DOHH2 (cell line): ENCODE data around the gene SNX9.

Experiments
- H3F3A ChIP-seq: fragments of 200-600 bp; sonication (generic), shearing (Covaris generic); 2 replicates; pipeline ENCODE4 v1.6.0; 2016; ENCODE audit warnings: antibody characterized with exemption, mild to moderate bottlenecking; ENCODE audit not compliant: control insufficient read depth, insufficient read depth
- H3K27ac ChIP-seq: fragments of 200-600 bp; sonication (generic); 2 replicates; pipeline ENCODE4 v1.5.1; 2014; ENCODE audit warnings: low read depth, mild to moderate bottlenecking, low read length, moderate library complexity
- H3K27me3 ChIP-seq: fragments of 200-600 bp; sonication (generic); 2 replicates; pipeline ENCODE4 v1.6.1; 2014; ENCODE audit warnings: mild to moderate bottlenecking, low read length, mixed read lengths; ENCODE audit not compliant: control insufficient read depth
- H3K36me3 ChIP-seq: fragments of 200-600 bp; sonication (generic); 2 replicates; pipeline ENCODE4 v1.6.1; 2014; ENCODE audit warnings: mild to moderate bottlenecking, low read length, moderate library complexity, mixed read lengths; ENCODE audit not compliant: control insufficient read depth
- H3K4me1 ChIP-seq: fragments of 200-600 bp; sonication (generic); 2 replicates; pipeline ENCODE4 v1.6.1; 2014; ENCODE audit warnings: mild to moderate bottlenecking, low read length, mixed read lengths; ENCODE audit not compliant: control insufficient read depth
- H3K4me2 ChIP-seq: fragments of 200-600 bp; sonication (generic); 2 replicates; pipeline ENCODE4 v1.6.0; 2014; ENCODE audit warnings: mild to moderate bottlenecking, low read length, moderate library complexity
- H3K4me3 ChIP-seq: fragments of 200-600 bp; sonication (generic); 2 replicates; pipeline ENCODE4 v1.5.1; 2014; ENCODE audit warnings: mild to moderate bottlenecking, low read length, mixed read lengths
- H3K79me2 ChIP-seq: fragments of 200-600 bp; sonication (generic); 2 replicates; pipeline ENCODE4 v1.6.1; 2014; ENCODE audit warnings: mild to moderate bottlenecking, low read length, mixed read lengths; ENCODE audit not compliant: control insufficient read depth
- H3K9me2 ChIP-seq: fragments of 200-600 bp; sonication (generic); replicated peaks from 2 replicates; pipeline ENCODE4 v1.6.1; 2014; ENCODE audit warnings: mild to moderate bottlenecking, low read length, mixed read lengths; ENCODE audit not compliant: control insufficient read depth
- H3K9me3 ChIP-seq: fragments of 200-600 bp; sonication (generic); 2 replicates; pipeline ENCODE4 v1.6.1; 2014; ENCODE audit warnings: antibody characterized with exemption, low read length, mixed read lengths; ENCODE audit not compliant: control insufficient read depth, insufficient read depth
- H4K20me1 ChIP-seq: fragments of 200-600 bp; sonication (generic); 2 replicates; pipeline ENCODE4 v1.6.0; 2014; ENCODE audit warnings: low read depth, mild to moderate bottlenecking, antibody characterized with exemption, low read length, moderate library complexity; ENCODE audit not compliant: control insufficient read depth, insufficient read depth
- EZH2phosphoT487 ChIP-seq: fragments of 200-600 bp; sonication (generic); IDR thresholded peaks from 2 replicates; pipeline ENCODE4 v1.6.1; 2017; ENCODE audit warnings: borderline replicate concordance, mild to moderate bottlenecking, antibody characterized with exemption, low read length, moderate library complexity, mixed read lengths
- TF ChIP-seq, protein P1 (sequence below): fragments of 200-600 bp; sonication (generic); IDR thresholded peaks from one replicate; pipeline ENCODE4 v1.5.1; 2014; ENCODE audit warnings: antibody characterized with exemption, mild to moderate bottlenecking, low read depth, low read length; ENCODE audit not compliant: poor library complexity, severe bottlenecking

The SNX9 gene

GRCh38 chr6:157850030-157850429, 27.0 kb downstream of the SNX9 start:
- Histone ChIP-seq H4K20me1 (no peaks in the 10 kb centered on the region), H3K4me1 (peaks cover 15% of the 10 kb centered on the region), H3K27ac (no peak overlapping the region), H3K79me2 (no peaks in the 10 kb centered on the region), H3K9me3 (no peaks in the 10 kb centered on the region), H3K27me3 (peaks cover 3% of the 10 kb centered on the region; the same call in 1 of the 2 replicates), H3K4me2 (no peak overlapping the region), H3F3A (no peaks in the 10 kb centered on the region), H3K36me3 (no peaks in the 10 kb centered on the region), H3K9me2 (no peaks in the 10 kb centered on the region), H3K4me3 (no peak overlapping the region)
- TF ChIP-seq, protein P1, sequence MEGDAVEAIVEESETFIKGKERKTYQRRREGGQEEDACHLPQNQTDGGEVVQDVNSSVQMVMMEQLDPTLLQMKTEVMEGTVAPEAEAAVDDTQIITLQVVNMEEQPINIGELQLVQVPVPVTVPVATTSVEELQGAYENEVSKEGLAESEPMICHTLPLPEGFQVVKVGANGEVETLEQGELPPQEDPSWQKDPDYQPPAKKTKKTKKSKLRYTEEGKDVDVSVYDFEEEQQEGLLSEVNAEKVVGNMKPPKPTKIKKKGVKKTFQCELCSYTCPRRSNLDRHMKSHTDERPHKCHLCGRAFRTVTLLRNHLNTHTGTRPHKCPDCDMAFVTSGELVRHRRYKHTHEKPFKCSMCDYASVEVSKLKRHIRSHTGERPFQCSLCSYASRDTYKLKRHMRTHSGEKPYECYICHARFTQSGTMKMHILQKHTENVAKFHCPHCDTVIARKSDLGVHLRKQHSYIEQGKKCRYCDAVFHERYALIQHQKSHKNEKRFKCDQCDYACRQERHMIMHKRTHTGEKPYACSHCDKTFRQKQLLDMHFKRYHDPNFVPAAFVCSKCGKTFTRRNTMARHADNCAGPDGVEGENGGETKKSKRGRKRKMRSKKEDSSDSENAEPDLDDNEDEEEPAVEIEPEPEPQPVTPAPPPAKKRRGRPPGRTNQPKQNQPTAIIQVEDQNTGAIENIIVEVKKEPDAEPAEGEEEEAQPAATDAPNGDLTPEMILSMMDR, result no peak
- TF ChIP-seq EZH2phosphoT487, result no peak

DNA sequence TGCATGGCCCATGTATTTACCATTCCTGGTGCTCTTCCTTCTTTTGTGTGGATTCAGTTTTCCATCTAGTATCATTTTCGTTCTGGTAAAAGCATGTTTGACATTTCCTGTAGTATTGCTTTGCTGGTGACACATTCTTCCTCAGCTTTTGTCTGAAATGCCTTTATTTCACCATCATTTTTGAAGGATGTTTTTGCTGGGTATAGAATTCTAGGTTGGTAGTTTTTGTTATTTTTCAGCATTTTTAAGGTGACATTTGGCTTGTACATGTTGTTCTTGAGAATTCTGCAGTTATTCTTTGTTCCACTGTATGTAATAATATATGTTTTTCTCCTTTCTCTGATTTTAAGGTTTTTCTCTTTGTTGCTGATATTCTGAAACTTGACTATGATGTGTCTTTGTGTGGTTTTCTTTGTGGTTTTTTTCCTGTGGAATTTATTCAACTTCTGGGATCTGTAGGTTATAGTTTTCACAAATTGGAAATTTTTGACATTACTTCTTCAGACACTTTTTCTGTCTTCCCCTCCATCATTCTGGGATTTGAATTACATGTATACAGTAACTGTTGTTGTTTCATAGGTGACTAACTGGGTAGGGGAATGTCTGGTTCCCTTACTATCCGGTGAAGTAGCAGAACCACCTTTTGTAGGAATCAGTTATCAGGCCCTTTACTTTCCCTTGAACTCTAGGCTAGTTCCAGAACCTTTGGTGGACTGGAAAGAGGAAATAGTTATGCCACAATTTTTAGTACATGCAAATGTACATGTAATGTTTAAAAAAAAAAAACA, 30.2 kb downstream of the SNX9 start:
- no peak overlapping the region for H3K4me2 ChIP-seq
- no peak overlapping the region for H3K27ac ChIP-seq
- H3F3A ChIP-seq, result no peaks in the 10 kb centered on the region
- H3K4me3 ChIP-seq, result no peak overlapping the region
- TF ChIP-seq EZH2phosphoT487, result no peak
- TF ChIP-seq, protein P1, result no peak
- no peaks in the 10 kb centered on the region for H3K36me3 ChIP-seq
- H3K4me1 ChIP-seq, result no peaks in the 10 kb centered on the region
- H3K27me3 ChIP-seq, result peaks cover 9% of the 10 kb centered on the region
- no peaks in the 10 kb centered on the region for H3K9me2 ChIP-seq
- no peaks in the 10 kb centered on the region for H3K79me2 ChIP-seq
- no peaks in the 10 kb centered on the region for H3K9me3 ChIP-seq
- no peaks in the 10 kb centered on the region for H4K20me1 ChIP-seq

DNA sequence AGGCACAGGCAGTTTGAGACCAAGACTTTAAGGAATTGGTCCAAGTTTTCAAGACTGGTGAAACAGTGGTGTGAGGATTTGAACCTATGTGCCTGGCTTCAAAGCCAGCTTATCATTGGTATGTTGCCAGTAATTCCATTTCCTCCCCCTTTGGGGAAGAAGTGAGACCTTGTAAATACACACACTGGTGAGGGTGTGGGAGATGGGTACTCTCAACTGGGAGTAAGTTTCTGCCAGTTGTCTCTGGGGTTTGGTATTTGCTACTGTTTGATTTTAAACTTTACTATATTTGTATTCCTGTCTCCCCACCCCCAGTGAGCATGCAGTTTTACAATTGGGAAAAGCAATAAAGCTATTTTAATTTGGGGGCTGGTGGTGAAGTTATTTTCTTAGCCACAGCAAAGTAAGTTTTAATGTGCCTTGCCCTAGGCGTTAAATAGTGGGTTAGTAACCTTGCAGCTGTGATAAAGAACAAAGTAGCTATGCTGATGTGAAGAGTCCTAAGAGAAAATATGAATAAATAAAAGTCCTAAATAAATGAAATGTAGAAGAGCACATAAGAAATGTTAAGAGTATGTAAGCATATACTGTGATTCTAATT, 31.0 kb downstream of the SNX9 start:
- no peak overlapping the region for H3K4me2 ChIP-seq
- no peak overlapping the region for H3K27ac ChIP-seq
- no peak overlapping the region for H3K4me3 ChIP-seq
- H4K20me1 ChIP-seq, result no peaks in the 10 kb centered on the region
- TF ChIP-seq, protein P1, result no peak
- TF ChIP-seq EZH2phosphoT487, result no peak
- H3K9me3 ChIP-seq, result no peaks in the 10 kb centered on the region
- H3F3A ChIP-seq, result no peaks in the 10 kb centered on the region
- no peaks in the 10 kb centered on the region for H3K9me2 ChIP-seq
- H3K4me1 ChIP-seq, result no peaks in the 10 kb centered on the region
- H3K79me2 ChIP-seq, result no peaks in the 10 kb centered on the region
- no peaks in the 10 kb centered on the region for H3K36me3 ChIP-seq
- peaks cover 9% of the 10 kb centered on the region for H3K27me3 ChIP-seq
